ENCODE data around the gene RTN4. TPM values are rescaled to one million over a fixed set of nuclear protein-coding genes. Genes with fewer than 3 reads are reported as not detected.

The RTN4 gene
- total and polyA plus RNA-seq, 4 donors: 168 to 311 (median 230) TPM

DNA sequence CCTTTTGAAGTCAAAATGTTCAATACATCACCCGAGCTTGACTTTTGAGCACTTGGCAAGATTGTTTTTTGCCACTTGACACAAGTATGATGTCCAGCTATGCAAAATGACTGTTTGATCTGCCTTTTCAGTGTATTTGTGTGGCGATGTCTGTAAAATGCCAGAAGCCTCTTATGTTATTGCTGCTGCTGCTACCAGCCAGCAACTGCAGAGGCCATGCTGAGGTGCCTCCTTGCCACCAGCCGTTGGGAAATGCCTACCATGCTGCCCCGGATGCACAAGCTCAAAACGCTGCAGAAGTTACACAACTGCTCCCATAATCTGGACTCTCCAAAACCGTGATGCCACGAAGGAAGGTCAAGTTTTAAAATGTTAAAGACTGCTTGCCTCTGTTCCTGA, 80.3 kb downstream of the RTN4 start:
- H3K4me3 ChIP-seq: no peak overlapping the region
- H3K9me3 ChIP-seq (ENCODE audit: control insufficient read depth in 4 of 4, insufficient read depth in 3 of 4, low read length in 3 of 4): no peaks in the 10 kb centered on the region
- H3K36me3 ChIP-seq (ENCODE audit: control insufficient read depth in 4 of 4, insufficient read depth in 4 of 4, low read length in 4 of 4): peaks cover 0 to 12% (median 1%) of the 10 kb centered on the region in 4 donors
- no peak overlapping the region for H3K9ac ChIP-seq (ENCODE audit: insufficient read depth in 1 of 2, low read length in 2 of 2)
- DNase-seq (peak in 2 of 3 donors; percentile 24 to 32), ATAC-seq (ENCODE audit: insufficient read depth, low FRiP score) (no peak)
- peaks cover 0 to 15% (median 7%) of the 10 kb centered on the region in 5 donors for H3K4me1 ChIP-seq (ENCODE audit: control insufficient read depth in 5 of 5, insufficient read depth in 5 of 5, low read length in 5 of 5)
- H3K27me3 ChIP-seq (ENCODE audit: control insufficient read depth in 3 of 3, insufficient read depth in 3 of 3, low read length in 2 of 3): no peaks in the 10 kb centered on the region
- H3K27ac ChIP-seq (ENCODE audit: low read depth in 1 of 2, low read length in 1 of 2): no peak overlapping the region
- TF ChIP-seq, protein P1, sequence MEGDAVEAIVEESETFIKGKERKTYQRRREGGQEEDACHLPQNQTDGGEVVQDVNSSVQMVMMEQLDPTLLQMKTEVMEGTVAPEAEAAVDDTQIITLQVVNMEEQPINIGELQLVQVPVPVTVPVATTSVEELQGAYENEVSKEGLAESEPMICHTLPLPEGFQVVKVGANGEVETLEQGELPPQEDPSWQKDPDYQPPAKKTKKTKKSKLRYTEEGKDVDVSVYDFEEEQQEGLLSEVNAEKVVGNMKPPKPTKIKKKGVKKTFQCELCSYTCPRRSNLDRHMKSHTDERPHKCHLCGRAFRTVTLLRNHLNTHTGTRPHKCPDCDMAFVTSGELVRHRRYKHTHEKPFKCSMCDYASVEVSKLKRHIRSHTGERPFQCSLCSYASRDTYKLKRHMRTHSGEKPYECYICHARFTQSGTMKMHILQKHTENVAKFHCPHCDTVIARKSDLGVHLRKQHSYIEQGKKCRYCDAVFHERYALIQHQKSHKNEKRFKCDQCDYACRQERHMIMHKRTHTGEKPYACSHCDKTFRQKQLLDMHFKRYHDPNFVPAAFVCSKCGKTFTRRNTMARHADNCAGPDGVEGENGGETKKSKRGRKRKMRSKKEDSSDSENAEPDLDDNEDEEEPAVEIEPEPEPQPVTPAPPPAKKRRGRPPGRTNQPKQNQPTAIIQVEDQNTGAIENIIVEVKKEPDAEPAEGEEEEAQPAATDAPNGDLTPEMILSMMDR (IDR thresholded peaks at IDR 0.05; ENCODE audit: control extremely low read depth, extremely low read depth): no peak
- 65 to 71% methylated on average over 7 of the region's 7 CpGs for WGBS, 2 donors

DNA sequence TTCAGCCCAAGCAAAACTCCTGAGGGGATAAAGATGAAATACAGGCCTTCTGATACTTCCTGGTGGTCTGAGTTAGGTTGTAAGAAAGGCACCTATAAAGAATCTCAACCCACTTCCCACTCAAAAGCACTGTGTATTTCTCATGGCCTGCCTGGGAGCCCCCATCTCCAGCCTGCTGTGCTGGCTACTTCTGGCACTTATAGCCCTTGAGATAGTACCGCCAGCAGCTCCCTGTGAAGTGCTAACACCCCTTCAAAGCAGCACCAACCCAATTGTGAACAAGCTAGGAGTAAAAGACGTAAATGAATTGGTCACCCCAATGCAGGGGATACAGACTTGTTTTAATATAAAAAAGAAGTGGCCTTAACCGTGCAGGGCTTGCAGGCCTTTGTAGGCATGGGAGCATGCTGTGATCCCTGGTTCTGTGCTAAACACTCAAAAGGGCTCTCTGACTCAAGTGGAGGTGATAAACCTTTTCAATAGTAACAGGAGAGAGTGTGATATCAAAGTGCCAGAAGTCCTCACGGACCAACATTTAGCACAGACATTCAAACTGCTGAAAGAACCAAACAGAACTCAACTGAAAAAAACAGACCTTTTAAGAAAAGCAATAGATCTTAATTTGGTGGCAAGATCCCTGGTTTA, 80.8 kb downstream of the RTN4 start:
- peak in 1 of 3 donors; percentile 32 for DNase-seq
- no peak for ATAC-seq (ENCODE audit: insufficient read depth, low FRiP score)
- Histone ChIP-seq H3K27me3 (ENCODE audit: control insufficient read depth in 3 of 3, insufficient read depth in 3 of 3, low read length in 2 of 3) (no peaks in the 10 kb centered on the region), H3K4me3 (no peak overlapping the region), H3K9ac (ENCODE audit: insufficient read depth in 1 of 2, low read length in 2 of 2) (no peak overlapping the region), H3K4me1 (ENCODE audit: control insufficient read depth in 5 of 5, insufficient read depth in 5 of 5, low read length in 5 of 5) (peaks cover 0 to 15% (median 7%) of the 10 kb centered on the region in 5 donors), H3K9me3 (ENCODE audit: control insufficient read depth in 4 of 4, insufficient read depth in 3 of 4, low read length in 3 of 4) (no peaks in the 10 kb centered on the region), H3K36me3 (ENCODE audit: control insufficient read depth in 4 of 4, insufficient read depth in 4 of 4, low read length in 4 of 4) (peaks cover 0 to 12% (median 1%) of the 10 kb centered on the region in 4 donors), H3K27ac (ENCODE audit: low read depth in 1 of 2, low read length in 1 of 2) (no peak overlapping the region)
- TF ChIP-seq, protein P1 (IDR thresholded peaks at IDR 0.05; ENCODE audit: control extremely low read depth, extremely low read depth): no peak
- WGBS, 2 donors: 68 to 91% methylated on average over 4 of the region's 4 CpGs

DNA sequence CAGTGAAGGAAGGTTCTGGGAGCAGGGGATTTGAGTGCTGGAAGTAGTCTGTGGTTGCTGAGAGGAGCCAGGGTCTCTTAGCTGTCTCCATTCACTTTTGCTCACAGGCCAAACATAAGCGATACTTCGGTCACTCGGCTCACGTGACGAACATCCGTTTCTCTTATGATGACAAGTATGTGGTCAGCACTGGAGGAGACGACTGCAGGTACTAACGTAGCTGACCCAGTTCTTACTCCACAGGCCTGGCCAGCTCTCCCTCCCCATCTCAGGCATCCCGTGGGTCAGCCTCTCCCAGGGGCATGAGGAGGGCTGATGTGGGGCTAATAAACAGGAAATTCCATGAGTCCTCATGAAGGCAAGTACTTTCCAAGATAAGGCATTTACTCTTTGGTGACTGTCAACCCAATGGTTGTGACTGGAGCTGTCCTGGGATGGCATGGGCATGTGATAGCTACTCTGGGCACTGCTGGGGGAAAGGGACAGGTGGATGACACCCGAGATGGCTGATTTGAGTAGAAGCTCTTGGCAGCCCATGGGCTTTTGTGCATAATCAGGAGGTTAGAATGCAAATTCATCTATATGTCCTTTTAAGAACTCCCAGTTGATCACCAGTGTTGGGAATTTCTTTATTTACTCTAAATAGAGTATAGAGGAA, 81.6 kb downstream of the RTN4 start:
- Histone ChIP-seq H3K9me3 (ENCODE audit: control insufficient read depth in 4 of 4, insufficient read depth in 3 of 4, low read length in 3 of 4) (no peaks in the 10 kb centered on the region), H3K9ac (ENCODE audit: insufficient read depth in 1 of 2, low read length in 2 of 2) (no peak overlapping the region), H3K4me1 (ENCODE audit: control insufficient read depth in 5 of 5, insufficient read depth in 5 of 5, low read length in 5 of 5) (peaks cover 0 to 15% (median 7%) of the 10 kb centered on the region in 5 donors), H3K27ac (ENCODE audit: low read depth in 1 of 2, low read length in 1 of 2) (no peak overlapping the region), H3K27me3 (ENCODE audit: control insufficient read depth in 3 of 3, insufficient read depth in 3 of 3, low read length in 2 of 3) (no peaks in the 10 kb centered on the region), H3K36me3 (ENCODE audit: control insufficient read depth in 4 of 4, insufficient read depth in 4 of 4, low read length in 4 of 4) (peaks cover 0 to 12% (median 1%) of the 10 kb centered on the region in 4 donors), H3K4me3 (no peak overlapping the region)
- DNase-seq: no peak
- 89 to 93% methylated on average over 10 of the region's 10 CpGs for WGBS, 2 donors
- TF ChIP-seq, protein P1 (IDR thresholded peaks at IDR 0.05; ENCODE audit: control extremely low read depth, extremely low read depth): no peak
- no peak for ATAC-seq (ENCODE audit: insufficient read depth, low FRiP score)

All from lung (tissue), 12 donors.